Activated naive CD4-positive, alpha-beta T cell treated with anti-CD3 and anti-CD28 coated beads, Interleukin-2, amount 50 U/mL, for 72 hours (primary cell): ENCODE results near the gene TRNAU1AP. TPM values are rescaled to one million over a fixed set of nuclear protein-coding genes. Genes with fewer than 3 reads are reported as not detected.

ENCODE experiments used
- ATAC-seq, 2 donors: fragments of 150-1000 bp; cut with Tn5 transposase; 2 replicates each; pipeline ENCODE4 v1.10.0; 2021; ENCODE audit warnings: mild to moderate bottlenecking in 2 of 2, moderate library complexity in 2 of 2
- DNase-seq, 2 donors: peaks; one replicate each; pipeline ENCODE4 v3.0.0; 2021 to 2022; ENCODE audit warnings: low spot score in 2 of 2
- H3K27ac Mint-ChIP-seq, 2 donors: one replicate each; pipeline ENCODE4 v1.8.0; 2022; ENCODE audit warnings: mild to moderate bottlenecking in 2 of 2, mixed read lengths in 2 of 2
- H3K36me3 Mint-ChIP-seq, 2 donors: one replicate each; pipeline ENCODE4 v1.8.0; 2022; ENCODE audit warnings: mixed read lengths in 2 of 2
- H3K9me3 Mint-ChIP-seq, 2 donors: one replicate each; pipeline ENCODE4 v1.8.0; 2022; ENCODE audit warnings: mixed read lengths in 2 of 2
- total RNA-seq, 2 donors: library from RNA; stranded (reverse); gene quantifications; one replicate each; pipeline ENCODE4 v1.2.3, GENCODE V29; 2022

TRNAU1AP gene
- total RNA-seq, 2 donors from 2014 or later = 64.8 to 73.4 TPM

GRCh38 chr1:28613175-28613574 is 60.3 kb downstream of the TRNAU1AP start:
- no peaks in the 10 kb centered on the region for H3K9me3 Mint-ChIP-seq
- H3K27ac Mint-ChIP-seq = no peak overlapping the region
- DNase-seq (no peak), ATAC-seq (no peak)
- H3K36me3 Mint-ChIP-seq = no peaks in the 10 kb centered on the region

Other genes with a start within 250 kb of the TRNAU1AP start
- gene MED18, start 224.0 kb upstream of the TRNAU1AP start, total RNA-seq = 10 to 100 TPM; 17.1 to 19.1 TPM
- gene PHACTR4, start 183.3 kb upstream of the TRNAU1AP start, total RNA-seq = 10 to 100 TPM; 23.5 to 30.4 TPM
- 10 to 100 TPM; 90.1 to 98.2 TPM for gene RCC1, start 47.0 kb upstream of the TRNAU1AP start, total RNA-seq
- under 1 TPM in 1 of 2 donors, not detected in 1; 0.21 TPM for gene RAB42, start 39.2 kb downstream of the TRNAU1AP start, total RNA-seq
- gene TAF12, start 90.0 kb downstream of the TRNAU1AP start, total RNA-seq = 10 to 100 TPM; 20.9 to 35.7 TPM
- not detected for gene RNU11, start 95.5 kb downstream of the TRNAU1AP start, total RNA-seq
- gene GMEB1, start 115.7 kb downstream of the TRNAU1AP start, total RNA-seq = 10 to 100 TPM; 18.9 to 26.7 TPM
- gene YTHDF2, start 183.9 kb downstream of the TRNAU1AP start, total RNA-seq = 10 to 100 TPM; 65.7 to 78.0 TPM